ENCODE results near the gene RAD54L2. TPM values are rescaled to one million over a fixed set of nuclear protein-coding genes. Genes with fewer than 3 reads are reported as not detected.
A peak's percentile ranks its signal among the peaks of the same experiment; 100 is the strongest.
"Not testable (repeated sequence)": the region's sequence is repeated elsewhere in the genome, so short reads cannot be mapped to it uniquely, and the experiment has no call there.

Gene RAD54L2
- total and polyA plus RNA-seq, 2 of the 4 experiments (the other 2 are of a cell fraction): 6.8 to 24.2 TPM

DNA sequence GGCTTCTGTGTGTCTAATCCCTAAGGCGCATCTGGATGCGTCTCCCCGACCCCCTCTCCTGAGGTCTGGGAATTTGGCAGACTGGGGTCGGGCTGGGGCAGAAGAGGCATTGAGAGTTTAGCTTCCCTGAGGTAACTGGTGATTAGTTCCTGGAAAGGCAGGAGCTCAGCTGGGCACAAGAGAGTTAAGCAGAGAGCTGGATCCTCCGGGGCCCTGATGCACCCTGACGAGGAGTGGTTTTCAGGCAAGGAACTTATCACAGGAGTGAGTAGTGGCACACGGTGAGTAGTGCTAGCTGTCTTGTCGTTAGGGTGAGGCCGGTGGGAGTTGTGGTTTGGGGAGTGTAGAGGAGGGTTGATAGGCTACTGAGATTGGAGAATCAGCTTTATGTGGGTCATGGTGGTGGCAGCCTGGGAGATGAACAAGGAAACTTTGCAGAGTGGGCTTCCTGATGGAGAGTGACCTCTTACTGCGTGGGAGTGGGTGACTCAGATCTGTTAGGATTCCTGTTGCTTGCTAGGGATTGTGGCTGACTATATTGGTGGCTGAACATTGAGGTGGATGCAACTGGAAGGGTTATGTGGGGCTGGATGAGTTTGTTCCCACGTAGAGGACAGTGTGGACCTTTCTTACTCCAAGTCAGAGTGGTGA is 897 bp downstream of the RAD54L2 start:
- BruUV-seq (replicated peaks): no TSS peak
- peak; percentile 46 for ATAC-seq (ENCODE audit: low read depth)

DNA sequence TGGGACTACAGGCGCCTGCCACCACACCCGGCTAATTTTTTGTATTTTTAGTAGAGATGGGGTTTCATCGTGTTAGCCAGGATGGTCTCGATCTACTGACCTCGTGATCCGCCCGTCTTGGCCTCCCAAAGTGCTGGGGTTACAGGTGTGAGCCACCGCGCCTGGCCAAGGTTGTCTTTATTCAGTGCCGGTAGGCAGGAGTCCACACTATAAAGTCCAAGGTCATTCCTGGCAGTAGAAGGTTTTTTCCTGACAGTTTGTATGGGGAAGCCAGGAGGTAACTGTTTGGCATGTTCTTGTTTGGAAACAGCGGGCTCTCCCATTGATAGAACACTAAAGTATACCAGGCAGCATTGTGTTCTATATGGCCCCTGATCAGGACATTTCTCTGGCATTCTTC is 4.1 kb downstream of the RAD54L2 start:
- POLR2A ChIA-PET (ENCODE audit: unreplicated experiment); DNase-seq; H2BK15ac ChIP-seq (ENCODE audit: low read depth, low read length); H3K4ac ChIP-seq (ENCODE audit: low read depth, low read length); H3K4me2 ChIP-seq (ENCODE audit: low read depth, low read length); H2BK120ac ChIP-seq (ENCODE audit: low read depth, low read length); H3K4me3 ChIP-seq (ENCODE audit: insufficient read depth, low read depth, low read length); H3K14ac ChIP-seq (replicated peaks; ENCODE audit: low read depth, low read length); in situ Hi-C loops (cut with MboI; ENCODE audit: low sequenced_read_pairs); H4K5ac ChIP-seq (ENCODE audit: low read depth, low read length); H3K23ac ChIP-seq (ENCODE audit: low read depth, low read length); dilution Hi-C loops (cut with HindIII; ENCODE audit: low sequenced_read_pairs, unreplicated experiment); H2AK9ac ChIP-seq (replicated peaks; ENCODE audit: low read depth, low read length, poor library complexity); intact Hi-C loops (cut with micrococcal nuclease); H3K4me1 ChIP-seq (ENCODE audit: control insufficient read depth, insufficient read depth, low read length); BruUV-seq (replicated peaks); H3K9ac ChIP-seq (ENCODE audit: low read depth, low read length); H3K9me1 ChIP-seq (ENCODE audit: insufficient read depth, low read length); H2BK20ac ChIP-seq (ENCODE audit: low read depth, low read length); H3K18ac ChIP-seq (ENCODE audit: low read depth, low read length); H2AK5ac ChIP-seq (ENCODE audit: low read depth, low read length); H3K27me3 ChIP-seq (ENCODE audit: control insufficient read depth, insufficient read depth, low read length); H4K91ac ChIP-seq (ENCODE audit: insufficient read depth, low read depth, low read length); CTCF ChIA-PET; H2AFZ ChIP-seq (replicated peaks; ENCODE audit: low read length, poor library complexity); H4K8ac ChIP-seq (ENCODE audit: low read depth in 2 of 2, low read length in 2 of 2); H3K27ac ChIP-seq (ENCODE audit: insufficient read depth, low read length); H2BK5ac ChIP-seq (ENCODE audit: low read depth, low read length, poor library complexity, severe bottlenecking); H3K9me3 ChIP-seq (ENCODE audit: control insufficient read depth, insufficient read depth, low read length); H3K56ac ChIP-seq (ENCODE audit: extremely low read depth, insufficient read depth, low read length); ATAC-seq (ENCODE audit: low read depth): not testable (repeated sequence)
- no CpG with 5 or more reads among the region's 11 CpGs for WGBS, 2 experiments (ENCODE audit: extremely low coverage in 2 of 2, insufficient read length in 1 of 2)
- peaks cover 25 to 51% of the 10 kb centered on the region in 2 experiments for H3K79me1 ChIP-seq (ENCODE audit: low read depth in 1 of 2, low read length in 2 of 2)
- peaks cover 11% of the 10 kb centered on the region for H3K36me3 ChIP-seq (ENCODE audit: control insufficient read depth, insufficient read depth, low read length)
- peaks cover 27% of the 10 kb centered on the region for H4K20me1 ChIP-seq (ENCODE audit: insufficient read depth, low read length)

More for the DNA sequence above, 897 bp downstream of the RAD54L2 start:
- Histone ChIP-seq H2BK5ac (ENCODE audit: low read depth, low read length, poor library complexity, severe bottlenecking) (peak overlapping the region; percentile 77), H3K4ac (ENCODE audit: low read depth, low read length) (peak overlapping the region; percentile 44), H4K8ac (ENCODE audit: low read depth in 2 of 2, low read length in 2 of 2) (peak overlapping the region; percentile 3 to 46; a peak in 2 of 4 replicates), H3K4me1 (ENCODE audit: control insufficient read depth, insufficient read depth, low read length) (peaks cover 6% of the 10 kb centered on the region; the same call in 1 of the 2 replicates), H3K18ac (ENCODE audit: low read depth, low read length) (peak overlapping the region; percentile 16; the same call in 1 of the 2 replicates), H2AK5ac (ENCODE audit: low read depth, low read length) (peak overlapping the region; percentile 55; the same call in 1 of the 2 replicates), H3K4me3 (ENCODE audit: insufficient read depth, low read depth, low read length) (peak overlapping the region; percentile 63), H3K9me1 (ENCODE audit: insufficient read depth, low read length) (peaks cover 5% of the 10 kb centered on the region), H2BK15ac (ENCODE audit: low read depth, low read length) (peak overlapping the region; percentile 26; the same call in 1 of the 3 replicates), H3K27ac (ENCODE audit: insufficient read depth, low read length) (peak overlapping the region; percentile 74), H2AFZ (replicated peaks; ENCODE audit: low read length, poor library complexity) (peak overlapping the region; percentile 98), H3K56ac (ENCODE audit: extremely low read depth, insufficient read depth, low read length) (peak overlapping the region; percentile 52; the same call in 1 of the 2 replicates), H3K27me3 (ENCODE audit: control insufficient read depth, insufficient read depth, low read length) (no peaks in the 10 kb centered on the region), H3K4me2 (ENCODE audit: low read depth, low read length) (peak overlapping the region; percentile 92), H3K36me3 (ENCODE audit: control insufficient read depth, insufficient read depth, low read length) (peaks cover 6% of the 10 kb centered on the region; the same call in 1 of the 2 replicates), H3K14ac (replicated peaks; ENCODE audit: low read depth, low read length) (peak overlapping the region; percentile 58), H2BK20ac (ENCODE audit: low read depth, low read length) (no peak overlapping the region), H2BK120ac (ENCODE audit: low read depth, low read length) (peak overlapping the region; percentile 32), H4K5ac (ENCODE audit: low read depth, low read length) (0 out of 2 replicates have a peak overlapping the region, but pooled peaks have one; percentile 26), H3K23ac (ENCODE audit: low read depth, low read length) (peak overlapping the region; percentile 81), H4K91ac (ENCODE audit: insufficient read depth, low read depth, low read length) (peak overlapping the region; percentile 1; the same call in 1 of the 2 replicates), H3K9me3 (ENCODE audit: control insufficient read depth, insufficient read depth, low read length) (no peaks in the 10 kb centered on the region), H4K20me1 (ENCODE audit: insufficient read depth, low read length) (peaks cover 18% of the 10 kb centered on the region), H3K9ac (ENCODE audit: low read depth, low read length) (peak overlapping the region; percentile 75), H3K79me1 (ENCODE audit: low read depth in 1 of 2, low read length in 2 of 2) (peaks cover 15 to 38% of the 10 kb centered on the region in 2 experiments), H2AK9ac (replicated peaks; ENCODE audit: low read depth, low read length, poor library complexity) (peak overlapping the region; percentile 68)
- dilution Hi-C loops (cut with HindIII; ENCODE audit: low sequenced_read_pairs, unreplicated experiment) (no loop called here), intact Hi-C loops (cut with micrococcal nuclease) (loop anchor here (1.0 to 5.0 kb wide), 3 partner anchors 8 to 83 kb away; no protein-coding TSS in a partner anchor), in situ Hi-C loops (cut with MboI; ENCODE audit: low sequenced_read_pairs) (no loop called here)
- DNase-seq: peak; percentile 85
- POLR2A ChIA-PET (ENCODE audit: unreplicated experiment): interaction anchor here (0.9 kb wide), 1 partner anchor 39 kb away, joined by 10 read pairs; the partner anchor contains the start of gene DCAF1
- CTCF ChIA-PET: no interaction called here
- WGBS, 2 experiments (ENCODE audit: extremely low coverage in 2 of 2, insufficient read length in 1 of 2): 0% methylated on average over 3 of the region's 11 CpGs; no CpG with 5 or more reads in 1 of the 2 experiments
- TF ChIP-seq RAD21 (IDR thresholded peaks at IDR 0.05; ENCODE audit: low read length): no peak
- no peak for TF ChIP-seq MAFK (IDR thresholded peaks at IDR 0.05; ENCODE audit: low read depth, low read length)
- peak; percentile 53; the same call in 1 of the 2 replicates for TF ChIP-seq MXI1 (IDR thresholded peaks at IDR 0.05; ENCODE audit: borderline replicate concordance, low read depth, low read length)
- TF ChIP-seq FOS (IDR thresholded peaks at IDR 0.05; ENCODE audit: low read depth, low read length): peak; percentile 63; the same call in 1 of the 2 replicates
- TF ChIP-seq POLR2A (IDR thresholded peaks at IDR 0.05; ENCODE audit: low read depth, low read length): peak; percentile 73
- TF ChIP-seq BHLHE40 (IDR thresholded peaks at IDR 0.05; ENCODE audit: low read depth, low read length): peak; percentile 35; the same call in 1 of the 2 replicates
